Ovary (tissue), 3 donors: ENCODE measurements around the gene LRRK2.

Experiments
- CTCF ChIP-seq, 3 donors: fragments of 450-650 bp in 2 of 3; fragments of 200-600 bp in 1 of 3; IDR thresholded peaks; one replicate each; pipeline versions ENCODE4 v1.5.1 to v1.8.0; 2016 to 2022; ENCODE audit warnings: antibody characterized with exemption in 3 of 3, mild to moderate bottlenecking in 1 of 3
- EP300 ChIP-seq: sonication (generic); formaldehyde crosslinking; IDR thresholded peaks from one replicate; pipeline ENCODE4 v1.6.1; 2017; ENCODE audit warnings: antibody characterized with exemption
- POLR2A ChIP-seq: fragments of 450-650 bp; IDR thresholded peaks from one replicate; pipeline ENCODE4 v1.6.1; 2017; ENCODE audit warnings: antibody characterized with exemption, mild to moderate bottlenecking, moderate library complexity
- donor health status: DM: no; HTN: no; CAD: no.

GRCh38 chr12:40222247-40222646 lies 2.5 kb upstream of the LRRK2 start:
- TF ChIP-seq POLR2A (no peak), CTCF (IDR thresholded peaks at IDR 0.05) (no peak), EP300 (no peak)
